ENCODE data around the gene SPAG6.

The SPAG6 gene

GRCh38 chr10:22319547-22319979, 25.7 kb upstream of the SPAG6 start:
- Mint-ChIP-seq H3K27me3 (peaks cover 24% of the 10 kb centered on the region), H3K4me3 (peak overlapping the region; percentile 94)

DNA sequence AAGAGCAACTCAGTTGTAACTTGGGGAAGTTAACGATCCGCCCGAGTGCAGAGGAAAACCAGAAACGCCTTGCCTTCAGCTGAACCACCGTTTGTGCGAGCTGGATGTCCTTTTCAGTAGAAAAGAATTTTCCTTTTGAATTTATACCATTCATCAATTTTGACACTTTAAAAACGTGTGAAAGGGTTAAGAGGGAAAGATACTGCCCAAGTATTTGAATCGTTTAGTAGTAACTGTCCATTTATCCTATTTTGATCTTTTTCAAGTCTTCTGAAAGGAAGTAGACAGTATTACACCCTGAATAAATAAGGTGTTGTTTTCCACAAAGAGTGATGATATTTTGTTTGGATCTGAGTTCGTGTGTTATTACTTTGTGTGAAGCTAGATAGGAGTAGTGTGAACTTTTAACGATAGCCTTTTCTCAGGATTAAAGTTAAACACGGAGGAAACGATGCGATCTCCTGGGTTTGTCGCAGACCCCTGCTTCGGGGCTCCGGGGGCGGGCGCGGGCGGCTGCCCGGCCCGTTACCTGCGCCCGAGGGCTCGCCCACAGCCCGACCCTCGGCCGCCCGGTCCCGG, 25.2 kb upstream of the SPAG6 start:
- Mint-ChIP-seq H3K9me3 (no peaks in the 10 kb centered on the region), H3K36me3 (peaks cover 4% of the 10 kb centered on the region), H3K4me1 (peaks cover 63% of the 10 kb centered on the region), H3K4me3 (peak overlapping the region; percentile 94), H3K27me3 (peaks cover 28% of the 10 kb centered on the region), H3K27ac (peak overlapping the region; percentile 98)

More at GRCh38 chr10:22319547-22319979, 25.7 kb upstream of the SPAG6 start:
- Mint-ChIP-seq H3K27ac (peak overlapping the region; percentile 98), H3K4me1 (peaks cover 63% of the 10 kb centered on the region), H3K9me3 (no peaks in the 10 kb centered on the region), H3K36me3 (peaks cover 4% of the 10 kb centered on the region)

GRCh38 chr10:22320591-22321155, 24.6 kb upstream of the SPAG6 start, which contains the start of gene BMI1:
Gene BMI1, plus strand, starts transcription at chr10:22321099. Its CDS starts 5,351 bp downstream, at chr10:22326450.
- Mint-ChIP-seq H3K4me1 (peaks cover 58% of the 10 kb centered on the region), H3K4me3 (peak within 1 kb of the TSS; percentile 94), H3K9me3 (no peaks in the 10 kb centered on the region), H3K27me3 (peaks cover 28% of the 10 kb centered on the region), H3K27ac (peak within 1 kb of the TSS; percentile 98), H3K36me3 (peaks cover 4% of the 10 kb centered on the region)

GRCh38 chr10:22321156-22321923, 24.0 kb upstream of the SPAG6 start:
- Mint-ChIP-seq H3K27ac (peak overlapping the region; percentile 92), H3K4me1 (peaks cover 62% of the 10 kb centered on the region), H3K4me3 (peak overlapping the region; percentile 83), H3K36me3 (peaks cover 4% of the 10 kb centered on the region), H3K9me3 (no peaks in the 10 kb centered on the region), H3K27me3 (peaks cover 33% of the 10 kb centered on the region)

DNA sequence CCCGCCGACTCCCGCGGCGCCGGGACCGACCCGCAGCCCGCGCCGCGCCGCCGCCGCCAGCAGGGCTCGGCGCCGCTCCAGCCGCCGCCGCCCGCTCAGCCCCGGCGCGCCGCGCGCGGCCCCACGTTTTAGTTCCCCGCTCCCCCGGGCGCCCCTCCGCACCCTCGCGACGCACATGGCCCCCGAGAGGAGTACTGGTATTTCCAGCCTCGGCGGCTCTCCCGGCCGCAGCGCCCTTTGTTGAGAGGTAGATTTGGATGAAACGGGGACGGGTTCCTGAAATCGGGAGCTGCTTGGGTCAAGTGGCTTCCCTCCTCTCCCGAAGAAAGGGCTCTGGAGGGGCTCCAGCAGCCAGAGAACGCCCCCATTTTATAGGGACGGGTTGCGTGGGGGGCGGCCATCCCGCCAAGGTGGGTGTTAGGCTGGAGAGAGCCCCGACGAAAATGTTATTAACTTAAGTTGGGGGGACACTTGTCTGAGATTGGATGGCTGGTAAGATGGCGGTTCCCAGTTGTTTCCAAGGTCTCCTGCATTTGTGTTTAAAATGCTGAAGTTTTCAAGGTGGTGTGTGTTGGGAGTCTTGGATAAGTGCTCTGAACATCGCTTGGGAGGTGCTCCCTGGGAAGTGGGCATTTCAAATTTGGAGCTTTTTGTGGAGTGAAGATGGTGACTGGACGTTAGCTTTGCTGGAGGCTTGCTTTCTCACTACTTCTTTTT, 23.2 kb upstream of the SPAG6 start:
- peaks cover 6% of the 10 kb centered on the region for H3K36me3 Mint-ChIP-seq
- peaks cover 36% of the 10 kb centered on the region for H3K27me3 Mint-ChIP-seq
- H3K4me1 Mint-ChIP-seq, result peaks cover 64% of the 10 kb centered on the region
- peak overlapping the region; percentile 96 for H3K27ac Mint-ChIP-seq
- H3K9me3 Mint-ChIP-seq, result no peaks in the 10 kb centered on the region
- H3K4me3 Mint-ChIP-seq, result peak overlapping the region; percentile 93

DNA sequence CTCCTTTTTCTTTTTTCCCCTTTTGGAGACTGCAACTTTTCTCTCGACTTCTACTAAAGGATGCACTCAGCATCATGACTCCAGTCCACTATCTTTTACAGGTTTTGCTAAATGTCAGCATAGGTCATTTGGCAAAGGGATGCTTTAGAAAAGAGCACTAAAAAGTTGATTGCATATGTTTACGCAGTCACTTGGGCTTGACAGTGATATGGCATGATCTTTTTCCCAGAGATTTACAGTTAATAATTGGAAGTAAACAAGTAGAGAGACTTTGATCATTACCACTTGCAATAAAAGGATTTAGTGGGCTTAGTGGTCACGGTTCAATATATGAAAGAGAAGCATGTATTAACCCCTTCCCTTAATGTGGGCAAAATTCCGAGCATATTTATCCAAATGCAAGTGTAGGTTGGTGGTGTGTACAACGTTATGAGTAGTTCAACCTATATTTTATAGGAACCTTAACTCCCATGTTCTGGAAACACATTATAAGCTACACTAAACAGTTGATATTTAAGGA, 22.6 kb upstream of the SPAG6 start:
- Mint-ChIP-seq H3K9me3 (no peaks in the 10 kb centered on the region), H3K36me3 (peaks cover 9% of the 10 kb centered on the region)

GRCh38 chr10:22323538-22324305, 21.6 kb upstream of the SPAG6 start:
- Mint-ChIP-seq H3K27ac (no peak overlapping the region), H3K27me3 (peaks cover 39% of the 10 kb centered on the region), H3K4me1 (peaks cover 52% of the 10 kb centered on the region), H3K4me3 (peak overlapping the region; percentile 93), H3K36me3 (peaks cover 9% of the 10 kb centered on the region), H3K9me3 (no peaks in the 10 kb centered on the region)

More for the DNA sequence above, 22.6 kb upstream of the SPAG6 start:
- peaks cover 62% of the 10 kb centered on the region for H3K4me1 Mint-ChIP-seq
- H3K27ac Mint-ChIP-seq, result peak overlapping the region; percentile 96
- H3K27me3 Mint-ChIP-seq, result peaks cover 39% of the 10 kb centered on the region
- peak overlapping the region; percentile 93 for H3K4me3 Mint-ChIP-seq

DNA sequence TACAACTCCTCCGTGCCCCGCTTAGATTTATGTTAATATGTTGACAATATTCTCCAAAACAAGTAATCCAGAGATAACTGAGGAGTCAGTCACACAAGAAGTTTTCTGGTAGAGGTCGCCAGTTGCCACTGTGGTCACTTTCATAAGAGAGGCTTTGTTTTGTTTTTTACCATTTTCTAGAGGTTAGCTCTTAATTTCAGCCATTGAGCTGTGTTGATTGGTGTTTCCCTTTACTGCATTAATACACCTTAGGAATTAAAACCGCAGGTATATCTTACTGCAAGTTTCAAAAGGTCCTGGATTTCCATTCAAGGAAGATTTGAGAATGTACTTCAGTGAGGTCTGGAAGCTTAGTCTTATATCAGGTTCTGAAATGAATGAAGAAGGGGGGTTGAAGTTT, 20.9 kb upstream of the SPAG6 start:
- peaks cover 1% of the 10 kb centered on the region for H3K9me3 Mint-ChIP-seq
- H3K4me3 Mint-ChIP-seq, result peak overlapping the region; percentile 93
- H3K27ac Mint-ChIP-seq, result peak overlapping the region; percentile 82
- peaks cover 13% of the 10 kb centered on the region for H3K36me3 Mint-ChIP-seq
- H3K27me3 Mint-ChIP-seq, result peaks cover 40% of the 10 kb centered on the region
- H3K4me1 Mint-ChIP-seq, result peaks cover 45% of the 10 kb centered on the region

DNA sequence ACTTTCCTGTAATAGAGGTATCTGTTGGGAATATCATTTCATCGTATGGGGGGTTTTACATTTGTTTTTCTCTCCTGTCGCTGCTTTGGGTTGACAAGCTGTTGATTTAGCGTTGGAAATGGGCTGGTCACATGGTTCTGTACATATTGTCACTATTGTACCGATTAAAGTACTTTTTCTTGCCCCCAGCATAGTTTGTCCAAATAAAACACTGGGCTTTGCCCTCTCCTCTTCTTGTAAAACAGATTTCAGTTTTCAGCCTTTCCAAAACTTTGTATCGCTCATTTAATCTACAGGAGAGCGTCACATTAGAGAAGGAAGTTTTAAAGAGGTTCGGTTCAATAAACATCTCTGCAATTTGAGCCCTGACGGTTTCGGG, 20.4 kb upstream of the SPAG6 start:
- peaks cover 6% of the 10 kb centered on the region for H3K9me3 Mint-ChIP-seq
- H3K4me3 Mint-ChIP-seq, result peak overlapping the region; percentile 93
- H3K36me3 Mint-ChIP-seq, result peaks cover 16% of the 10 kb centered on the region
- H3K4me1 Mint-ChIP-seq, result peaks cover 42% of the 10 kb centered on the region
- peaks cover 44% of the 10 kb centered on the region for H3K27me3 Mint-ChIP-seq
- peak overlapping the region; percentile 68 for H3K27ac Mint-ChIP-seq

DNA sequence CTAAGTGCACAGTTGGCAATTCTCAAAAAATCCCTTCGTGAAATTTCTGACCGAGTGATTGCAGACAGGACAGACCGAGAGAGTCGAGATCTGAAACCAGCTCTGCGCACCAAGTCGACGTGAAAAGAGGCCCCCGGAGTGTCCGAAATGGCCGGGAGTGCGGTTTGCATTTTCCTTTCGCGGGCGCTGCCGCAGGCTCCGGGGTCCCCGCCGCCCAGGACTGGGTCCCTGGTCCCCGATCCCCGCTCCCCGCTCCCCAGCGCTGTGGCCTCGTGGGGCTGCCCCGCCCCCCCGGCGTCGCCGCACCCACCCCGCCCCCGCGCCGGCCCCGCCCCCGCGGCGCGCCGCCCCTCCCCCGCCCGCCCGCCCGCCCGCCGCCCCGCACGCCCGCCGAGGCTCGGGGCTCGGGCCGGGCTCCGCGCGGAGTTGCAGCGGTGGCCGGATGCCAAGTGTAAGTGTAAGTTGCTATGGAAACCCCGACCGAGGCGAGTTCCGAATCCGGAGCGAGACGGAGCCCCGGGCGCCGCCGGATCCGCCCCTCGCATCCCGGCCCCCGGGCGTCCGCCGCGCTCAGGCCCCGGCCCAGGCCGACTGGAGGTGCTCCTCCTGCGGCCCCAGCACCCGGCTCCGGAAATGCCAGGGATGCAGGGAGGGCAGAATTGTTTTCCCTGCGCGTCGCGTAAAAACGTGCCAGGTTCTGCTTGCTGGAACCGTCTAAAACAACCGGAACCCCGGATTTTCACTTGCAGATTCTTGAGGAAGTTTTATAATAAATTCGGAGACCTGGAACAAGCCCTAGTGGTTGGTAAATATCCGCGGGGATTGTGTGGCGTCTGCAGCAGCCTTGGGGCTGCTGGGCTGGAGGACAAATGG, 19.8 kb upstream of the SPAG6 start:
- Mint-ChIP-seq H3K36me3 (peaks cover 13% of the 10 kb centered on the region), H3K4me3 (peak overlapping the region; percentile 93), H3K9me3 (peaks cover 6% of the 10 kb centered on the region), H3K4me1 (peaks cover 38% of the 10 kb centered on the region), H3K27me3 (peaks cover 40% of the 10 kb centered on the region), H3K27ac (peak overlapping the region; percentile 68)

DNA sequence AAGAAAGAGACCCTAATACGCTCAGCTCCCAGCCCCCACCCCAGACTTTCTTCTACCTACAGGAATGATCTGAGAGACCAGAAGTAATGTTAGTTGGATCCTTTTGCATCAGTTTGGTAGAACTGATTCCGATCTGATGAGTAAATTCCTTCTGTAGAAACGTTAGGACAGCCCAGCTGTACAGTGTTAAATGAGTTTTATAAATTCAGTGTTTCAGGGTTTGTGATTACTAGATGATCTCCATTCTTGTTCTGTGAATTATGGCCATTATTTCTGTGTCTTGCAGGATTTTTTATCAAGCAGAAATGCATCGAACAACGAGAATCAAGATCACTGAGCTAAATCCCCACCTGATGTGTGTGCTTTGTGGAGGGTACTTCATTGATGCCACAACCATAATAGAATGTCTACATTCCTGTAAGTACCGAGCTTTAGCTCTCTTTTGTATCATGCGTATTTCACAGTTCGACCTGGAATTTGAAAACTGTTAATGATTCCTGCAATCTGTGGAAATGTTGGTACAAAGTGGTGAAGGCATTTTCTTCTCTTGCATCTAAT, 19.1 kb upstream of the SPAG6 start:
- peaks cover 6% of the 10 kb centered on the region for H3K9me3 Mint-ChIP-seq
- H3K4me3 Mint-ChIP-seq, result peak overlapping the region; percentile 68
- H3K4me1 Mint-ChIP-seq, result peaks cover 38% of the 10 kb centered on the region
- H3K36me3 Mint-ChIP-seq, result peaks cover 13% of the 10 kb centered on the region
- peaks cover 40% of the 10 kb centered on the region for H3K27me3 Mint-ChIP-seq
- H3K27ac Mint-ChIP-seq, result peak overlapping the region; percentile 10

GRCh38 chr10:22329150-22329549, 16.1 kb upstream of the SPAG6 start:
- Mint-ChIP-seq H3K9me3 (peaks cover 10% of the 10 kb centered on the region), H3K27ac (no peak overlapping the region), H3K4me3 (no peak overlapping the region), H3K27me3 (peaks cover 38% of the 10 kb centered on the region), H3K4me1 (peaks cover 40% of the 10 kb centered on the region), H3K36me3 (peaks cover 17% of the 10 kb centered on the region)

GRCh38 chr10:22332116-22332692, 13.1 kb upstream of the SPAG6 start:
- peaks cover 29% of the 10 kb centered on the region for H3K27me3 Mint-ChIP-seq

More at GRCh38 chr10:22332116-22332692, 13.1 kb upstream of the SPAG6 start:
- Mint-ChIP-seq H3K4me1 (peaks cover 27% of the 10 kb centered on the region), H3K27ac (no peak overlapping the region), H3K36me3 (peaks cover 15% of the 10 kb centered on the region), H3K4me3 (no peak overlapping the region), H3K9me3 (peaks cover 10% of the 10 kb centered on the region)

All from activated naive CD4-positive, alpha-beta T cell treated with anti-CD3 and anti-CD28 coated beads, Interleukin-2, amount 50 U/mL, for 24 hours (primary cell).